ENCODE measurements around the gene SLC6A7.

DNA sequence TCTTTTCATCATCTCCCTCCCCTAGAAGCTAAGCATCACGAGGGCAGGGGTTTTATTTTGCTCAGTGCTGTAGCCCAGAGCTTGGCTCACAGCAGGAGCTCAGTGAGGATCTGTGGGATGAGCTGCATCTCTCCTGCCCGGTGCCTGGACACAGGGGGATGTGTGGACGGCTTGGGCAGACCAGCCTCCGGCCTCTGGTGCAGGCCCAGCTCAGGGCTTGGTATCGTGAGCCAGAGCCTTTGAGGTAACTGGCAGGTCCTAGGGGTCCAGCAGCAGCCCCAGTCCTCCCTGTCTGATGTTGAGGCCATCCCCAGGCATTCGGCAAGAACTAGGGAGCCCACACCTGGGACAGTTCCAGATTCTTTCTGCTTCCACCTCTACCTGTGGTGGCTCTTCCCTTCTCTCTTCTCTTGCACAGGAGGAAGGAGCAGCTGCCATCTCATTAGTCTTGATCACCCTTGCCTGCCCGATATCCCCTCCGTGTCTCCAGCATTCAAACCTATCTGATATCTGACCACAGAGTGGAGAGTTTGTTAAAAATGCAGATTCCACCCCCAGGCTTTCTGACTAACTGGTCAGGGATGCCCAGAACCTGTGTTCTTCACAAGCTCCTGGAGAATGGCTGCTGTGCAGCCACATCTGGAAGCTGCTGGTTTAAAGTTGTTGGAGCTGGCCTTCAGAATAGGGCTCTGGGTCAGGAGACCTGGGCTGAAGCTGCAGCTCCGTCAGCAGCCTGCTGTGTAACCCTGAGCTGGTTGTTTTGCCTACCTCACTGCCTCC is 7.9 kb upstream of the SLC6A7 start:
- TF ChIP-seq YY1 (IDR thresholded peaks at IDR 0.05; ENCODE audit: low read depth) (no peak), TAF1 (IDR thresholded peaks at IDR 0.05; ENCODE audit: low read depth) (no peak), EGR1 (IDR thresholded peaks at IDR 0.05) (no peak), RAD21 (IDR thresholded peaks at IDR 0.05; ENCODE audit: low read depth) (no peak), NFIC (IDR thresholded peaks at IDR 0.05) (no peak), CEBPB (IDR thresholded peaks at IDR 0.05) (no peak), EP300 (IDR thresholded peaks at IDR 0.05; ENCODE audit: borderline replicate concordance) (no peak), CREB1 (IDR thresholded peaks at IDR 0.05; ENCODE audit: low read depth) (no peak), TEAD4 (IDR thresholded peaks at IDR 0.05) (no peak), FOXM1 (IDR thresholded peaks at IDR 0.05; ENCODE audit: borderline replicate concordance, low read depth) (no peak)
- TF ChIP-seq, protein P1, sequence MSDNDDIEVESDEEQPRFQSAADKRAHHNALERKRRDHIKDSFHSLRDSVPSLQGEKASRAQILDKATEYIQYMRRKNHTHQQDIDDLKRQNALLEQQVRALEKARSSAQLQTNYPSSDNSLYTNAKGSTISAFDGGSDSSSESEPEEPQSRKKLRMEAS (IDR thresholded peaks at IDR 0.05) = no peak
- TF ChIP-seq, protein P2, sequence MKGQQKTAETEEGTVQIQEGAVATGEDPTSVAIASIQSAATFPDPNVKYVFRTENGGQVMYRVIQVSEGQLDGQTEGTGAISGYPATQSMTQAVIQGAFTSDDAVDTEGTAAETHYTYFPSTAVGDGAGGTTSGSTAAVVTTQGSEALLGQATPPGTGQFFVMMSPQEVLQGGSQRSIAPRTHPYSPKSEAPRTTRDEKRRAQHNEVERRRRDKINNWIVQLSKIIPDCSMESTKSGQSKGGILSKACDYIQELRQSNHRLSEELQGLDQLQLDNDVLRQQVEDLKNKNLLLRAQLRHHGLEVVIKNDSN (IDR thresholded peaks at IDR 0.05) = no peak
- TF ChIP-seq, protein P3, sequence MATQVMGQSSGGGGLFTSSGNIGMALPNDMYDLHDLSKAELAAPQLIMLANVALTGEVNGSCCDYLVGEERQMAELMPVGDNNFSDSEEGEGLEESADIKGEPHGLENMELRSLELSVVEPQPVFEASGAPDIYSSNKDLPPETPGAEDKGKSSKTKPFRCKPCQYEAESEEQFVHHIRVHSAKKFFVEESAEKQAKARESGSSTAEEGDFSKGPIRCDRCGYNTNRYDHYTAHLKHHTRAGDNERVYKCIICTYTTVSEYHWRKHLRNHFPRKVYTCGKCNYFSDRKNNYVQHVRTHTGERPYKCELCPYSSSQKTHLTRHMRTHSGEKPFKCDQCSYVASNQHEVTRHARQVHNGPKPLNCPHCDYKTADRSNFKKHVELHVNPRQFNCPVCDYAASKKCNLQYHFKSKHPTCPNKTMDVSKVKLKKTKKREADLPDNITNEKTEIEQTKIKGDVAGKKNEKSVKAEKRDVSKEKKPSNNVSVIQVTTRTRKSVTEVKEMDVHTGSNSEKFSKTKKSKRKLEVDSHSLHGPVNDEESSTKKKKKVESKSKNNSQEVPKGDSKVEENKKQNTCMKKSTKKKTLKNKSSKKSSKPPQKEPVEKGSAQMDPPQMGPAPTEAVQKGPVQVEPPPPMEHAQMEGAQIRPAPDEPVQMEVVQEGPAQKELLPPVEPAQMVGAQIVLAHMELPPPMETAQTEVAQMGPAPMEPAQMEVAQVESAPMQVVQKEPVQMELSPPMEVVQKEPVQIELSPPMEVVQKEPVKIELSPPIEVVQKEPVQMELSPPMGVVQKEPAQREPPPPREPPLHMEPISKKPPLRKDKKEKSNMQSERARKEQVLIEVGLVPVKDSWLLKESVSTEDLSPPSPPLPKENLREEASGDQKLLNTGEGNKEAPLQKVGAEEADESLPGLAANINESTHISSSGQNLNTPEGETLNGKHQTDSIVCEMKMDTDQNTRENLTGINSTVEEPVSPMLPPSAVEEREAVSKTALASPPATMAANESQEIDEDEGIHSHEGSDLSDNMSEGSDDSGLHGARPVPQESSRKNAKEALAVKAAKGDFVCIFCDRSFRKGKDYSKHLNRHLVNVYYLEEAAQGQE (IDR thresholded peaks at IDR 0.05; ENCODE audit: low read depth) = no peak

All from Ishikawa (cell line).